Caco-2 (cell line): ENCODE data around the gene FBXL16. TPM values are rescaled to one million over a fixed set of nuclear protein-coding genes. Genes with fewer than 3 reads are reported as not detected.

ENCODE experiments used
- BruUV-seq: library from RNA; stranded (reverse); fragments of 400-500 nt; replicated peaks from 2 replicates; lab custom pipeline; 2021; lab: Mats Ljungman, UMichigan
- CTCF ChIA-PET: fragments of 300-600 bp; sonication (Branson Sonifier 250); formaldehyde crosslinking; loops from one replicate; lab custom pipeline; 2022; ENCODE audit warnings: antibody characterized with exemption; lab: Charles Lee
- POLR2A ChIA-PET: fragments of 300-600 bp; sonication (Branson Sonifier 250); formaldehyde crosslinking; loops from one replicate; lab custom pipeline; 2022; ENCODE audit warnings: antibody characterized with exemption; lab: Charles Lee
- DNase-seq, 2 experiments: peaks; one replicate each; pipeline versions ENCODE4 v3.0.0 to v3.0.0-alpha.2; 2020 to 2022
- H3K27me3 ChIP-seq: replicated peaks from 2 replicates; pipeline ENCODE4 v1.6.0; 2011; ENCODE audit warnings: low read length; ENCODE audit not compliant: control insufficient read depth, insufficient read depth
- H3K36me3 ChIP-seq: 2 replicates; pipeline ENCODE4 v1.5.1; 2011; ENCODE audit warnings: low read length; ENCODE audit not compliant: control insufficient read depth, insufficient read depth
- H3K4me1 ChIP-seq: fragments of 250-450 bp; sonication (Bioruptor Pico); 2 replicates; pipeline ENCODE4 v1.5.1; 2020; ENCODE audit warnings: mild to moderate bottlenecking
- H3K4me3 ChIP-seq: 2 replicates; pipeline ENCODE4 v1.5.1; 2011; ENCODE audit warnings: low read depth, mild to moderate bottlenecking, control low read depth, low read length
- H3K9me3 ChIP-seq: fragments of 250-450 bp; sonication (Bioruptor Pico); 2 replicates; pipeline ENCODE4 v1.5.1; 2020; ENCODE audit warnings: mild to moderate bottlenecking, moderate library complexity
- H3K27ac Mint-ChIP-seq: one replicate; pipeline ENCODE4 v1.8.0; 2022; ENCODE audit warnings: mixed read lengths; ENCODE audit not compliant: unreplicated experiment
- H3K27me3 Mint-ChIP-seq: one replicate; pipeline ENCODE4 v1.8.0; 2022; ENCODE audit warnings: mixed read lengths; ENCODE audit not compliant: insufficient read depth, unreplicated experiment
- H3K36me3 Mint-ChIP-seq: one replicate; pipeline ENCODE4 v1.8.0; 2022; ENCODE audit warnings: mild to moderate bottlenecking, mixed read lengths; ENCODE audit not compliant: insufficient read depth, unreplicated experiment
- H3K4me1 Mint-ChIP-seq: one replicate; pipeline ENCODE4 v1.8.0; 2022; ENCODE audit warnings: low read depth, mixed read lengths; ENCODE audit not compliant: unreplicated experiment
- H3K4me3 Mint-ChIP-seq: one replicate; pipeline ENCODE4 v1.8.0; 2022; ENCODE audit warnings: mild to moderate bottlenecking, moderate library complexity, mixed read lengths; ENCODE audit not compliant: unreplicated experiment
- H3K9me3 Mint-ChIP-seq: one replicate; pipeline ENCODE4 v1.8.0; 2022; ENCODE audit warnings: mixed read lengths; ENCODE audit not compliant: unreplicated experiment
- intact Hi-C: fragments of 100-400 bp; cut with micrococcal nuclease; formaldehyde crosslinking; loops from one replicate; pipeline ENCODE4 v1.10.0; 2022; ENCODE audit not compliant: unreplicated experiment
- total RNA-seq: library from RNA; stranded (reverse); gene quantifications from 2 replicates; pipeline ENCODE4 v1.2.3, GENCODE V29; 2022
- TF ChIP-seq, protein P1 (sequence below), 2 experiments: fragments of 200-600 bp in 1 of 2; IDR thresholded peaks; 1 replicate in 1 of 2; 2 replicates in 1 of 2; pipeline versions ENCODE4 v1.5.1 to v1.8.0; 2011 to 2022; ENCODE audit warnings: antibody characterized with exemption in 1 of 2, control low read depth in 1 of 2, inconsistent platforms in 1 of 2, low read depth in 1 of 2, low read length in 1 of 2, mild to moderate bottlenecking in 1 of 2, moderate library complexity in 1 of 2; ENCODE audit not compliant: insufficient read depth in 1 of 2, severe bottlenecking in 1 of 2, unreplicated experiment in 1 of 2

The FBXL16 gene
- total RNA-seq, 1 experiment from 2014 or later = 10.5 TPM

DNA sequence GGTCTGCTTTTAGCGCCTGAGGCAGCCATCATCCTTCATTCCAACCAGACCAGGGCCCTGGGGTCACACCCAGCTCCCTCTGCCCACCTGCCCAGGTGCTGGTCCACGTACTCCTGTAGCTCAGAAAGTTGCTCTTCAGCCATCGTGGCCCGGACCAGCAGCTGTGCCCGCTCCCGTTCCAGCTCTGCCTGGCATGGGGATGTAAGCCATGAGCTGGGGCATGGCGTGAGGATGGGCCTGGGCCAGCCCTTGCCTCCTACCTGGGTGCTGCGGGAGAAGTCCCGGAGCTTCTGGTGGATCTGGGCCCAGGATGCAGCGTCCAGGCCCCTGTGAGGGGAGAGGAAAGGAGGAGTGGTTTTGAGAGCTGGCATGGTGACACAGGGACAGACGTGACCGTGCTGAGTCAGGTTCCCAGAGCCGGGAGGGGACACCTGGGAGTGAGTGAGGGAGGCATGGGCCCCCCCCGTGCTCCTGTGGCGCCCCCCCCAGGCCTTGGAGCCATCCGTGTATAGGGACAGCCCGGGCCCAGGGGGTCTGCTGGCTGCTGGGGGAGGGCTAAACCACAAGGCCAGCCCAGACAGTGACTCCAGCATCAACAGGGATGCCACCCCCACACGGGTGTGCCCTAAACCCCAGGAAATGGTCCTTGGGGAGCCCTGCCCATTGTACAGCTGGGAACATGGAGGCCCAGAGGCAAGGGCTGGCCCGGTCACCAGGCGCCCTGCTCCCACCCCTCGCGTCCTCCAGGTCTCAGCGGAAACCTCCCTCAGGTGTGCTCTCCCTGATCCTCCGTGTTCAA lies 17.4 kb upstream of the FBXL16 start:
- no TSS peak for BruUV-seq
- Mint-ChIP-seq H3K9me3 (no peaks in the 10 kb centered on the region), H3K27ac (no peak overlapping the region), H3K4me1 (no peaks in the 10 kb centered on the region), H3K4me3 (peak overlapping the region; percentile 24), H3K27me3 (no peaks in the 10 kb centered on the region), H3K36me3 (peaks cover 6% of the 10 kb centered on the region)
- intact Hi-C loops = no loop called here
- Histone ChIP-seq H3K27me3 (no peaks in the 10 kb centered on the region), H3K9me3 (no peaks in the 10 kb centered on the region), H3K36me3 (no peaks in the 10 kb centered on the region), H3K4me3 (no peak overlapping the region), H3K4me1 (peaks cover 25% of the 10 kb centered on the region)
- ChIA-PET POLR2A (no interaction called here), CTCF (no interaction called here)
- TF ChIP-seq, protein P1, sequence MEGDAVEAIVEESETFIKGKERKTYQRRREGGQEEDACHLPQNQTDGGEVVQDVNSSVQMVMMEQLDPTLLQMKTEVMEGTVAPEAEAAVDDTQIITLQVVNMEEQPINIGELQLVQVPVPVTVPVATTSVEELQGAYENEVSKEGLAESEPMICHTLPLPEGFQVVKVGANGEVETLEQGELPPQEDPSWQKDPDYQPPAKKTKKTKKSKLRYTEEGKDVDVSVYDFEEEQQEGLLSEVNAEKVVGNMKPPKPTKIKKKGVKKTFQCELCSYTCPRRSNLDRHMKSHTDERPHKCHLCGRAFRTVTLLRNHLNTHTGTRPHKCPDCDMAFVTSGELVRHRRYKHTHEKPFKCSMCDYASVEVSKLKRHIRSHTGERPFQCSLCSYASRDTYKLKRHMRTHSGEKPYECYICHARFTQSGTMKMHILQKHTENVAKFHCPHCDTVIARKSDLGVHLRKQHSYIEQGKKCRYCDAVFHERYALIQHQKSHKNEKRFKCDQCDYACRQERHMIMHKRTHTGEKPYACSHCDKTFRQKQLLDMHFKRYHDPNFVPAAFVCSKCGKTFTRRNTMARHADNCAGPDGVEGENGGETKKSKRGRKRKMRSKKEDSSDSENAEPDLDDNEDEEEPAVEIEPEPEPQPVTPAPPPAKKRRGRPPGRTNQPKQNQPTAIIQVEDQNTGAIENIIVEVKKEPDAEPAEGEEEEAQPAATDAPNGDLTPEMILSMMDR (IDR thresholded peaks at IDR 0.05; ENCODE audit: insufficient read depth in 1 of 2, low read depth in 1 of 2, low read length in 1 of 2, severe bottlenecking in 1 of 2, unreplicated experiment in 1 of 2) = no peak
- DNase-seq = no peak

DNA sequence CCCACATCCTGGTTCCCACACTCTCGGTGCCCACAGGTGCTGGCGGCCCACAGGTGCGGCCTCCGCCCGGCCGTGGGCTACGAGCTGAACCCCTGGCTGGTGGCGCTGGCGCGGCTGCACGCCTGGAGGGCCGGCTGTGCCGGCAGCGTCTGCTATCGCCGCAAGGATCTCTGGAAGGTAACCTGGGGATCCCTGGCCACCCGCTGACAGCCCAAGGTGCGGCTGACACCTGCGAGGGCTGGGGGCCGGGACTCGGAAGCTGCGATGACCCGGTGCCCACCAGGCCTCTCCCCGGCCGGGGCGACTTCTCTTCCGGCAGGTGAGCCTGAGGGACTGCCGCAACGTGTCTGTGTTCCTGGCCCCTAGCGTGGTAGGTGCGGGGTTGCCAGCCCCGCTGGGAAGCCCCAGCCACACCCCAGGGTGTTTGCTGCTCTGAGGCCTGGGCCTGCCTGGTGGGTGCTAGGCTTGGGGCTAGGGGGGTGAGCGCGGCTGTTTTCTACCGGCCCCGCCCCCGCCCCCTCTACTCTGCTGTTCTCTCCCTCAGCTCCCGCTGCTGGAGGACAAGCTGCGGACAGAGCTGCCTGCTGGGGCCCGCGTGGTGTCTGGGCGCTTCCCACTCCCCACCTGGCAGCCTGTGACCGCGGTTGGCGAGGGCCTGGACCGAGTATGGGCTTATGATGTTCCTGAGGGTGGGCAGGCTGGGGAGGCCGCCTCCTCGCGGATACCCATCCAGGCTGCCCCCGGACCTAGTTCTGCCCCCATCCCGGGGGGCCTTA lies 16.4 kb upstream of the FBXL16 start:
- H3K4me1 ChIP-seq = peaks cover 25% of the 10 kb centered on the region

More for the DNA sequence above, 16.4 kb upstream of the FBXL16 start:
- Histone ChIP-seq H3K36me3 (no peaks in the 10 kb centered on the region), H3K9me3 (no peaks in the 10 kb centered on the region), H3K27me3 (no peaks in the 10 kb centered on the region), H3K4me3 (peak overlapping the region; percentile 86)
- TF ChIP-seq, protein P1 (IDR thresholded peaks at IDR 0.05; ENCODE audit: insufficient read depth in 1 of 2, low read depth in 1 of 2, low read length in 1 of 2, severe bottlenecking in 1 of 2, unreplicated experiment in 1 of 2) = no peak
- POLR2A ChIA-PET = interaction anchor here (0.6 to 2.4 kb wide), 10 partner anchors 10 to 66 kb away, joined by 3 to 12 read pairs (median 4); partner anchors contain the start of genes CHTF18, CIAO3, FBXL16 and RHBDL1
- H3K27ac Mint-ChIP-seq = no peak overlapping the region
- DNase-seq = no peak
- TSS peak; percentile 43 for BruUV-seq
- H3K36me3 Mint-ChIP-seq = peaks cover 6% of the 10 kb centered on the region
- no peaks in the 10 kb centered on the region for H3K27me3 Mint-ChIP-seq
- peak overlapping the region; percentile 16 for H3K4me3 Mint-ChIP-seq
- intact Hi-C loops = no loop called here
- H3K4me1 Mint-ChIP-seq = no peaks in the 10 kb centered on the region
- H3K9me3 Mint-ChIP-seq = no peaks in the 10 kb centered on the region
- CTCF ChIA-PET = interaction anchor here (0.6 to 1.7 kb wide), 2 partner anchors 9 to 66 kb away, joined by 4 to 13 read pairs; partner anchors contain the start of genes CHTF18 and RPUSD1
